Neural cell (in vitro differentiated cells): ENCODE results near the gene COPS4. TPM values are rescaled to one million over a fixed set of nuclear protein-coding genes. Genes with fewer than 3 reads are reported as not detected.

Experiments used
- H2AFZ ChIP-seq: fragments of 200-600, 300-800 bp; sonication (generic), shearing (Covaris generic); 2 replicates; pipeline ENCODE4 v1.6.0; 2014; ENCODE audit warnings: low read depth, mild to moderate bottlenecking, antibody characterized with exemption, low read length, moderate library complexity
- H3F3A ChIP-seq: fragments of 200-600 bp; shearing (Covaris generic); 2 replicates; pipeline ENCODE4 v1.6.1; 2016; ENCODE audit warnings: mild to moderate bottlenecking, moderate library complexity, mixed read lengths, antibody characterized with exemption, low read length; ENCODE audit not compliant: insufficient read depth, poor library complexity, severe bottlenecking
- H3K27ac ChIP-seq: fragments of 200-600, 300-800 bp; sonication (generic), shearing (Covaris generic); 2 replicates; pipeline ENCODE4 v1.5.1; 2014; ENCODE audit warnings: mild to moderate bottlenecking, low read length, moderate library complexity
- H3K27me3 ChIP-seq: fragments of 300-800, 200-600 bp; sonication (generic), shearing (Covaris generic); 2 replicates; pipeline ENCODE4 v1.6.0; 2014; ENCODE audit warnings: mild to moderate bottlenecking, low read depth, low read length, moderate library complexity; ENCODE audit not compliant: insufficient read depth
- H3K36me3 ChIP-seq: fragments of 300-800, 200-600 bp; sonication (generic), shearing (Covaris generic); 2 replicates; pipeline ENCODE4 v1.5.1; 2014; ENCODE audit warnings: mild to moderate bottlenecking, antibody characterized with exemption, low read length, moderate library complexity; ENCODE audit not compliant: insufficient read depth
- H3K4me2 ChIP-seq: fragments of 300-800, 200-600 bp; sonication (generic), shearing (Covaris generic); 2 replicates; pipeline ENCODE4 v1.6.0; 2014; ENCODE audit warnings: mild to moderate bottlenecking, low read length
- H3K4me3 ChIP-seq: fragments of 300-800, 200-600 bp; sonication (generic), shearing (Covaris generic); 2 replicates; pipeline ENCODE4 v1.5.1; 2014; ENCODE audit warnings: mild to moderate bottlenecking, low read length, moderate library complexity
- H3K79me2 ChIP-seq: fragments of 200-600 bp; shearing (Covaris generic); replicated peaks from 2 replicates; pipeline ENCODE4 v1.6.0; 2014; ENCODE audit warnings: mild to moderate bottlenecking, low read length, moderate library complexity; ENCODE audit not compliant: insufficient read depth
- H3K9ac ChIP-seq: fragments of 300-800, 200-600 bp; sonication (generic), shearing (Covaris generic); 2 replicates; pipeline ENCODE4 v1.6.1; 2016; ENCODE audit warnings: mild to moderate bottlenecking, low read length, mixed read lengths
- H3K9me2 ChIP-seq: fragments of 200-600 bp; shearing (Covaris generic); 2 replicates; pipeline ENCODE4 v1.6.1; 2016; ENCODE audit warnings: mild to moderate bottlenecking, low read length, mixed read lengths; ENCODE audit not compliant: insufficient read depth
- H3K9me3 ChIP-seq: fragments of 200-600, 300-800 bp; sonication (generic), shearing (Covaris generic); 2 replicates; pipeline ENCODE4 v1.6.1; 2016; ENCODE audit warnings: mild to moderate bottlenecking, mixed run types, low read length, moderate library complexity, mixed read lengths
- H4K20me1 ChIP-seq: fragments of 200-600 bp; shearing (Covaris generic); 2 replicates; pipeline ENCODE4 v1.6.1; 2016; ENCODE audit warnings: mild to moderate bottlenecking, mixed run types; ENCODE audit not compliant: insufficient read depth
- CTCF ChIP-seq: fragments of 450-650 bp; IDR thresholded peaks from 2 replicates; pipeline ENCODE4 v1.5.1; 2014; ENCODE audit warnings: antibody characterized with exemption, mild to moderate bottlenecking, moderate library complexity; ENCODE audit not compliant: poor library complexity, severe bottlenecking
- EP300 ChIP-seq: fragments of 450-650 bp; conservative IDR thresholded peaks from 2 replicates; pipeline ENCODE4 v1.6.1; 2014; ENCODE audit warnings: antibody characterized with exemption, mild to moderate bottlenecking, moderate library complexity; ENCODE audit not compliant: poor library complexity, severe bottlenecking
- EZH2 ChIP-seq: fragments of 200-600, 300-800 bp; shearing (Covaris generic), sonication (generic); IDR thresholded peaks from 2 replicates; pipeline ENCODE4 v1.6.1; 2014; ENCODE audit warnings: antibody characterized with exemption, low read length, borderline replicate concordance, mild to moderate bottlenecking; ENCODE audit not compliant: insufficient read depth, poor library complexity, severe bottlenecking
- MXI1 ChIP-seq: fragments of 450-650 bp; conservative IDR thresholded peaks from 2 replicates; pipeline ENCODE4 v1.6.1; 2014; ENCODE audit warnings: antibody characterized with exemption, mild to moderate bottlenecking; ENCODE audit not compliant: poor library complexity, severe bottlenecking
- POLR2AphosphoS5 ChIP-seq: IDR thresholded peaks from 2 replicates; pipeline ENCODE4 v1.6.1; 2012
- RAD21 ChIP-seq: fragments of 450-650 bp; conservative IDR thresholded peaks from 2 replicates; pipeline ENCODE4 v1.6.1; 2014; ENCODE audit warnings: antibody characterized with exemption, mild to moderate bottlenecking, moderate library complexity
- REST ChIP-seq: IDR thresholded peaks from 2 replicates; pipeline ENCODE4 v1.6.1; 2012; ENCODE audit warnings: borderline replicate concordance
- SMC3 ChIP-seq: fragments of 450-650 bp; conservative IDR thresholded peaks from 2 replicates; pipeline ENCODE4 v1.6.1; 2014; ENCODE audit warnings: antibody characterized with exemption, mild to moderate bottlenecking, moderate library complexity; ENCODE audit not compliant: poor library complexity
- TAF1 ChIP-seq: IDR thresholded peaks from 2 replicates; pipeline ENCODE4 v1.6.1; 2012; ENCODE audit warnings: low read depth
- polyA plus RNA-seq: library from polyadenylated mRNA; depleted of rRNA; stranded (reverse); fragments of >200 nt; gene quantifications from 2 replicates; pipeline ENCODE4 v1.2.3, GENCODE V29; 2014

COPS4 gene
- polyA plus RNA-seq, 1 donor from 2014 or later, result 77.7 TPM

- no peaks in the 10 kb centered on the region for H3K9me2 ChIP-seq
- no peak overlapping the region for H3K4me3 ChIP-seq
- no peaks in the 10 kb centered on the region for H3K9me3 ChIP-seq
- no peak overlapping the region for H2AFZ ChIP-seq
- H3F3A ChIP-seq, result no peaks in the 10 kb centered on the region
- no peak for TF ChIP-seq CTCF
- TF ChIP-seq POLR2AphosphoS5, result no peak
- TF ChIP-seq EP300, result no peak
- no peak for TF ChIP-seq RAD21
- no peak for TF ChIP-seq EZH2
- TF ChIP-seq MXI1, result no peak
- H3K36me3 ChIP-seq, result no peaks in the 10 kb centered on the region
- H3K27ac ChIP-seq, result no peak overlapping the region
- H3K9ac ChIP-seq, result no peak overlapping the region
- H3K4me2 ChIP-seq, result no peak overlapping the region
- H3K79me2 ChIP-seq, result no peaks in the 10 kb centered on the region
- H4K20me1 ChIP-seq, result no peaks in the 10 kb centered on the region
- H3K27me3 ChIP-seq, result peaks cover 32% of the 10 kb centered on the region
Measured at GRCh38 chr4:83112231-83112630, 77.2 kb downstream of the COPS4 start.

- no peak overlapping the region for H3K9ac ChIP-seq
Measured at GRCh38 chr4:83112678-83113428, 77.9 kb downstream of the COPS4 start.

GRCh38 chr4:83113429-83113786 is 78.4 kb downstream of the COPS4 start:
- Histone ChIP-seq H3K27ac (no peak overlapping the region), H3K4me2 (no peak overlapping the region), H3K36me3 (no peaks in the 10 kb centered on the region), H3K9me3 (no peaks in the 10 kb centered on the region), H3K79me2 (no peaks in the 10 kb centered on the region), H2AFZ (no peak overlapping the region), H4K20me1 (no peaks in the 10 kb centered on the region), H3F3A (no peaks in the 10 kb centered on the region), H3K4me3 (no peak overlapping the region), H3K27me3 (peaks cover 29% of the 10 kb centered on the region), H3K9ac (no peak overlapping the region), H3K9me2 (no peaks in the 10 kb centered on the region)
- TF ChIP-seq TAF1 (no peak), REST (no peak), MXI1 (no peak), POLR2AphosphoS5 (no peak), EP300 (no peak), SMC3 (no peak), RAD21 (no peak), EZH2 (no peak)

More at GRCh38 chr4:83112678-83113428, 77.9 kb downstream of the COPS4 start:
- TF ChIP-seq EP300, result no peak
- Histone ChIP-seq H3K9me2 (no peaks in the 10 kb centered on the region), H3K79me2 (no peaks in the 10 kb centered on the region), H3K9me3 (no peaks in the 10 kb centered on the region), H3K36me3 (no peaks in the 10 kb centered on the region), H3K4me2 (no peak overlapping the region), H2AFZ (no peak overlapping the region), H3K27ac (no peak overlapping the region), H3F3A (no peaks in the 10 kb centered on the region), H3K4me3 (no peak overlapping the region), H3K27me3 (peaks cover 32% of the 10 kb centered on the region), H4K20me1 (no peaks in the 10 kb centered on the region)
